BLaER1 (cell line): ENCODE measurements around the gene NEK11.
A peak's percentile ranks its signal among the peaks of the same experiment; 100 is the strongest.

ENCODE experiments used
- H3K27ac ChIP-seq: shearing (Covaris generic); formaldehyde crosslinking; 2 replicates; pipeline ENCODE4 v1.8.1; 2022
- H3K27me3 ChIP-seq: shearing (Covaris generic); formaldehyde crosslinking; 2 replicates; pipeline ENCODE4 v1.8.1; 2022
- H3K36me3 ChIP-seq: shearing (Covaris generic); formaldehyde crosslinking; 2 replicates; pipeline ENCODE4 v1.8.1; 2022
- H3K4me1 ChIP-seq: shearing (Covaris generic); formaldehyde crosslinking; 2 replicates; pipeline ENCODE4 v1.8.1; 2022
- H3K4me2 ChIP-seq: shearing (Covaris generic); formaldehyde crosslinking; 2 replicates; pipeline ENCODE4 v1.8.1; 2022
- H3K4me3 ChIP-seq: shearing (Covaris generic); formaldehyde crosslinking; 2 replicates; pipeline ENCODE4 v1.8.1; 2022
- H3K9ac ChIP-seq: shearing (Covaris generic); formaldehyde crosslinking; 2 replicates; pipeline ENCODE4 v1.8.1; 2022
- H3K9me3 ChIP-seq: shearing (Covaris generic); formaldehyde crosslinking; 2 replicates; pipeline ENCODE4 v1.8.1; 2022
- H4K20me1 ChIP-seq: shearing (Covaris generic); formaldehyde crosslinking; 2 replicates; pipeline ENCODE4 v1.8.1; 2022
- Cebpa-rat ChIP-seq: shearing (Covaris generic); IDR thresholded peaks from 2 replicates; pipeline ENCODE4 v1.8.1; 2022

NEK11 gene

GRCh38 chr3:131279577-131279976 lies 252.9 kb downstream of the NEK11 start:
- Histone ChIP-seq H4K20me1 (no peaks in the 10 kb centered on the region), H3K9ac (no peak overlapping the region), H3K27me3 (no peaks in the 10 kb centered on the region), H3K36me3 (no peaks in the 10 kb centered on the region), H3K4me3 (no peak overlapping the region), H3K27ac (no peak overlapping the region), H3K9me3 (no peaks in the 10 kb centered on the region), H3K4me2 (no peak overlapping the region), H3K4me1 (no peaks in the 10 kb centered on the region)
- TF ChIP-seq Cebpa-rat = no peak

GRCh38 chr3:131282379-131282778 lies 255.7 kb downstream of the NEK11 start:
- no peaks in the 10 kb centered on the region for H4K20me1 ChIP-seq
- H3K36me3 ChIP-seq = no peaks in the 10 kb centered on the region
- H3K9ac ChIP-seq = no peak overlapping the region
- H3K4me3 ChIP-seq = no peak overlapping the region
- H3K4me2 ChIP-seq = no peak overlapping the region
- H3K27ac ChIP-seq = no peak overlapping the region
- H3K4me1 ChIP-seq = no peaks in the 10 kb centered on the region
- H3K9me3 ChIP-seq = no peaks in the 10 kb centered on the region
- TF ChIP-seq Cebpa-rat = no peak
- H3K27me3 ChIP-seq = no peaks in the 10 kb centered on the region

GRCh38 chr3:131282967-131283366 lies 256.3 kb downstream of the NEK11 start:
- H3K4me2 ChIP-seq = no peak overlapping the region
- no peaks in the 10 kb centered on the region for H3K36me3 ChIP-seq
- TF ChIP-seq Cebpa-rat = no peak
- no peak overlapping the region for H3K9ac ChIP-seq
- H4K20me1 ChIP-seq = no peaks in the 10 kb centered on the region
- H3K4me3 ChIP-seq = no peak overlapping the region
- no peak overlapping the region for H3K27ac ChIP-seq
- H3K4me1 ChIP-seq = no peaks in the 10 kb centered on the region
- no peaks in the 10 kb centered on the region for H3K27me3 ChIP-seq
- H3K9me3 ChIP-seq = no peaks in the 10 kb centered on the region

DNA sequence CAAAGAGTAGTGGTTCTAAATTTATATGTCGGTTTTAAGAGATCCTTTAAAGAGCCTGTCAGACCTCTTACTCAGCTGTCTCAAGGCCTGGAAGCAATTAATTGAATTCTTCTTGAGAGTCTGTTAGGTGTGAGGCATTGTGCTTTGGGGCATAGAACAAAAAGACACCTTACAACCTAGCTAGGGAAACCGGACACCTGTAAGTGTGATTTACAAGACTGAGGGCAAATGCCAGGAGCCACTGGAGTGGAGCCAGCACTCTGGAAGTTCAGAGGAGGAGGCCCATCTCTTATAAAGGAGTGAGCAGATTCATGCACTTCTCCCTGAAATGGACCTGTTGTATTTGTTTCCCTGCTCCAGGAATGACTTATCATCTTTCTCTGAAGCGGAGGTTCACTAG lies 257.2 kb downstream of the NEK11 start:
- Histone ChIP-seq H3K9me3 (no peaks in the 10 kb centered on the region), H3K4me2 (no peak overlapping the region), H3K36me3 (no peaks in the 10 kb centered on the region), H3K9ac (no peak overlapping the region), H3K27ac (no peak overlapping the region), H3K27me3 (no peaks in the 10 kb centered on the region), H3K4me1 (no peaks in the 10 kb centered on the region), H3K4me3 (no peak overlapping the region), H4K20me1 (no peaks in the 10 kb centered on the region)
- TF ChIP-seq Cebpa-rat = no peak

GRCh38 chr3:131284302-131284701 lies 257.6 kb downstream of the NEK11 start:
- Histone ChIP-seq H3K36me3 (no peaks in the 10 kb centered on the region), H3K4me2 (no peak overlapping the region), H3K9me3 (no peaks in the 10 kb centered on the region), H3K4me3 (no peak overlapping the region), H3K27ac (no peak overlapping the region), H3K9ac (no peak overlapping the region), H4K20me1 (no peaks in the 10 kb centered on the region), H3K4me1 (no peaks in the 10 kb centered on the region), H3K27me3 (no peaks in the 10 kb centered on the region)
- TF ChIP-seq Cebpa-rat = no peak

GRCh38 chr3:131285456-131285855 lies 258.8 kb downstream of the NEK11 start:
- no peak for TF ChIP-seq Cebpa-rat
- H3K36me3 ChIP-seq = no peaks in the 10 kb centered on the region
- H3K9ac ChIP-seq = no peak overlapping the region
- H3K4me2 ChIP-seq = no peak overlapping the region
- H4K20me1 ChIP-seq = no peaks in the 10 kb centered on the region
- no peaks in the 10 kb centered on the region for H3K9me3 ChIP-seq
- no peaks in the 10 kb centered on the region for H3K27me3 ChIP-seq
- no peak overlapping the region for H3K27ac ChIP-seq
- no peak overlapping the region for H3K4me3 ChIP-seq
- no peaks in the 10 kb centered on the region for H3K4me1 ChIP-seq

GRCh38 chr3:131299836-131300235 lies 273.2 kb downstream of the NEK11 start:
- Histone ChIP-seq H3K4me2 (no peak overlapping the region), H4K20me1 (no peaks in the 10 kb centered on the region), H3K9ac (no peak overlapping the region), H3K9me3 (no peaks in the 10 kb centered on the region), H3K36me3 (no peaks in the 10 kb centered on the region), H3K27ac (no peak overlapping the region), H3K4me3 (no peak overlapping the region), H3K4me1 (peaks cover 5% of the 10 kb centered on the region; the same call in 1 of the 2 replicates), H3K27me3 (no peaks in the 10 kb centered on the region)
- TF ChIP-seq Cebpa-rat = no peak

DNA sequence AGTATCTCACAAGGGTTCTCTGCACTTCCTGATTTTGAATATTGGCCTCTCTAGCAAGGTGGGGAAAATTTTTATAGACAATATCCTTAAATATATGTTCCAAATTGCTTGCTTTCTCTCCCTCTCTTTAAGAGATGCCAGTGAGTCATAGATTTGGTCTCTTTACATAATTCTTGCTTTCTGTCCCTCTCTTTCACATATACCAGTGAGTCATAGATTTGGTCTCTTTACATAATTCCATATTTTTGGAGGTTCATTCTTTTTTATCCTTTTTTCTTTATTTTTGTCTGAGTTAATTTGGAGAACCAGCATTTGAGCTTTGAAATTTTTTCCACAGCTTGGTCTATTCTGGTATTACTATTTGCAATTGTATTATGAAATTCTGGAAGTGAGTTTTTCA lies 277.2 kb downstream of the NEK11 start:
- no peak for TF ChIP-seq Cebpa-rat
- H3K27ac ChIP-seq = no peak overlapping the region
- H3K27me3 ChIP-seq = no peaks in the 10 kb centered on the region
- H3K4me3 ChIP-seq = no peak overlapping the region
- no peaks in the 10 kb centered on the region for H4K20me1 ChIP-seq
- no peaks in the 10 kb centered on the region for H3K9me3 ChIP-seq
- no peak overlapping the region for H3K9ac ChIP-seq
- no peaks in the 10 kb centered on the region for H3K36me3 ChIP-seq
- H3K4me1 ChIP-seq = peaks cover 6% of the 10 kb centered on the region; the same call in 1 of the 2 replicates
- no peak overlapping the region for H3K4me2 ChIP-seq

DNA sequence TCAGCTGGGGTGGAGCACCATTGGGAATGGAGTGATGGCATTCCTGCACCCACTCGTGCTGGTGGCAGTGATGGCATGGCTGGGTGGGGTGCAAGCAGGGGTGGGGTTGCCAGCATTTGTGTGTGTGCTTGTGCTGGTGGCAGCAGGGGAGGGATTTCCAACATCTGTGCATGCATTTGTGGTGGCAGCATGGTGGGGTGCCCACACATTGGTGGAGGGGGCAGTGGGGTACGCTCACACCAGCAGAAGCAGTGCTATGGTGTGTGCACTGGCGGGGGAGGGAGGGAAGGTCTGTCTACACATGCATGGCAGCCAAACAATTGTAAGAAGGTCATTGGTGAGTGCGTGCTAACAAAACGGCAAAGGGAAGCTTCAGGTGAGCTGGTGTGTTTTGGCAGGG lies 278.2 kb downstream of the NEK11 start:
- no peak overlapping the region for H3K27ac ChIP-seq
- H3K9ac ChIP-seq = no peak overlapping the region
- TF ChIP-seq Cebpa-rat = no peak
- H3K4me3 ChIP-seq = no peak overlapping the region
- no peaks in the 10 kb centered on the region for H4K20me1 ChIP-seq
- H3K9me3 ChIP-seq = no peaks in the 10 kb centered on the region
- no peaks in the 10 kb centered on the region for H3K36me3 ChIP-seq
- peak overlapping the region; percentile 32 for H3K4me2 ChIP-seq
- H3K4me1 ChIP-seq = peaks cover 12% of the 10 kb centered on the region
- no peaks in the 10 kb centered on the region for H3K27me3 ChIP-seq

- H3K9ac ChIP-seq = no peak overlapping the region
- no peaks in the 10 kb centered on the region for H4K20me1 ChIP-seq
- no peak for TF ChIP-seq Cebpa-rat
- H3K36me3 ChIP-seq = no peaks in the 10 kb centered on the region
- H3K27ac ChIP-seq = no peak overlapping the region
- peaks cover 12% of the 10 kb centered on the region for H3K4me1 ChIP-seq
- H3K9me3 ChIP-seq = no peaks in the 10 kb centered on the region
- H3K4me3 ChIP-seq = no peak overlapping the region
- no peaks in the 10 kb centered on the region for H3K27me3 ChIP-seq
- no peak overlapping the region for H3K4me2 ChIP-seq
These were observed 279.6 kb downstream of the NEK11 start for GRCh38 chr3:131306242-131306641.

DNA sequence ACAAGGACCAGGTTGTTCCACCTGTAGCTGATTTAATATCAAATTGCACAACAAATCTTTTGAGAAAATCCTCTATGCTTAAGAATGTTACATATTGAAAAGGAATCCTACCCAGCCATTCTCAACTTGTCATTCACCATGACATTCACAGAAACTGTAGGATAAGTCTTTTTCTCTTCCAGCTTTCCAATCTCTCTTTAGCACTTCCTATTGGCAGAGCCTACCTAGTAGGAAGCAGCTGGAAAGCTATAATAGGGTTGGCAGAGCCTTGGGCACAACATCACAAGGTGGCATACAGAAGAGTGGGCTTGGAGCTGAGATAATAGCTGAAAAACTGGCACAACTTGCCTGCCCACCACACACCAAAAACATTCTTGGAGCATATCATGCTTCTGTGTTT lies 287.6 kb downstream of the NEK11 start:
- no peaks in the 10 kb centered on the region for H3K36me3 ChIP-seq
- no peaks in the 10 kb centered on the region for H3K27me3 ChIP-seq
- no peaks in the 10 kb centered on the region for H3K9me3 ChIP-seq
- H3K4me2 ChIP-seq = no peak overlapping the region
- no peaks in the 10 kb centered on the region for H4K20me1 ChIP-seq
- H3K4me1 ChIP-seq = peaks cover 4% of the 10 kb centered on the region; the same call in 1 of the 2 replicates
- H3K4me3 ChIP-seq = no peak overlapping the region
- no peak for TF ChIP-seq Cebpa-rat
- no peak overlapping the region for H3K9ac ChIP-seq
- no peak overlapping the region for H3K27ac ChIP-seq
